Measurements from ENCODE around the gene U2AF2. TPM values are rescaled to one million over a fixed set of nuclear protein-coding genes. Genes with fewer than 3 reads are reported as not detected.

U2AF2 gene
- total RNA-seq, 1 experiment from 2014 or later, result 343 TPM

- H2AFZ ChIP-seq (ENCODE audit: low read length), result no peak overlapping the region
- intact Hi-C loops (cut with micrococcal nuclease), result no loop called here
- ATAC-seq (no peak), DNase-seq (no peak)
- H3K27ac ChIP-seq (ENCODE audit: low read length), result no peak overlapping the region
- POLR2A ChIA-PET (ENCODE audit: unreplicated experiment), result no interaction called here
- H3K9me2 ChIP-seq (replicated peaks; ENCODE audit: low read length), result no peaks in the 10 kb centered on the region
- peaks cover 19% of the 10 kb centered on the region for H3K4me1 ChIP-seq (ENCODE audit: insufficient read depth, low read length)
- H3K9me3 ChIP-seq (ENCODE audit: low read length), result no peaks in the 10 kb centered on the region
- H3K9ac ChIP-seq (ENCODE audit: low read length), result no peak overlapping the region
- no peak overlapping the region for H3K4me2 ChIP-seq (ENCODE audit: low read length)
- no peak overlapping the region for H3K4me3 ChIP-seq (ENCODE audit: low read length)
- H3F3A ChIP-seq (ENCODE audit: low read length, unreplicated experiment), result peaks cover 5% of the 10 kb centered on the region
- peaks cover 21% of the 10 kb centered on the region for H3K79me2 ChIP-seq (ENCODE audit: low read length)
- H3K36me3 ChIP-seq (ENCODE audit: low read depth, low read length), result peaks cover 6% of the 10 kb centered on the region
- TF ChIP-seq EZH2phosphoT487 (IDR thresholded peaks at IDR 0.05; ENCODE audit: borderline replicate concordance, low read length) (no peak), CTCF (conservative IDR thresholded peaks at IDR 0.05; ENCODE audit: low read depth, low read length) (no peak), EZH2 (IDR thresholded peaks at IDR 0.05; ENCODE audit: low read length, unreplicated experiment) (no peak)
- no peaks in the 10 kb centered on the region for H3K27me3 ChIP-seq (ENCODE audit: low read length)
- H4K20me1 ChIP-seq (ENCODE audit: low read length), result 0 out of 2 replicates have a peak, but pooled peaks cover 4% of the 10 kb centered on the region
- CTCF ChIA-PET, result no interaction called here
- BruUV-seq (replicated peaks), result no TSS peak
Measured at GRCh38 chr19:55650126-55650557, 4.7 kb upstream of the U2AF2 start.

- Histone ChIP-seq H4K20me1 (ENCODE audit: low read length) (peaks cover 1% of the 10 kb centered on the region), H3K4me1 (ENCODE audit: insufficient read depth, low read length) (peaks cover 15% of the 10 kb centered on the region), H3K9me2 (replicated peaks; ENCODE audit: low read length) (no peaks in the 10 kb centered on the region), H3K9me3 (ENCODE audit: low read length) (no peaks in the 10 kb centered on the region), H3K9ac (ENCODE audit: low read length) (no peak overlapping the region), H3K27me3 (ENCODE audit: low read length) (no peaks in the 10 kb centered on the region), H3K36me3 (ENCODE audit: low read depth, low read length) (peaks cover 2% of the 10 kb centered on the region; the same call in 1 of the 2 replicates), H3K27ac (ENCODE audit: low read length) (no peak overlapping the region), H3K79me2 (ENCODE audit: low read length) (peaks cover 21% of the 10 kb centered on the region), H3F3A (ENCODE audit: low read length, unreplicated experiment) (peaks cover 5% of the 10 kb centered on the region), H2AFZ (ENCODE audit: low read length) (no peak overlapping the region), H3K4me2 (ENCODE audit: low read length) (no peak overlapping the region), H3K4me3 (ENCODE audit: low read length) (no peak overlapping the region)
- no peak for TF ChIP-seq EZH2phosphoT487 (IDR thresholded peaks at IDR 0.05; ENCODE audit: borderline replicate concordance, low read length)
- ChIA-PET CTCF (no interaction called here), POLR2A (ENCODE audit: unreplicated experiment) (no interaction called here)
- intact Hi-C loops (cut with micrococcal nuclease), result no loop called here
- no TSS peak for BruUV-seq (replicated peaks)
- DNase-seq (no peak), ATAC-seq (no peak)
Measured at GRCh38 chr19:55650602-55651230, 4.1 kb upstream of the U2AF2 start.

- Histone ChIP-seq H3K4me2 (ENCODE audit: low read length) (no peak overlapping the region), H3K9ac (ENCODE audit: low read length) (no peak overlapping the region), H3F3A (ENCODE audit: low read length, unreplicated experiment) (peaks cover 5% of the 10 kb centered on the region), H3K9me2 (replicated peaks; ENCODE audit: low read length) (no peaks in the 10 kb centered on the region), H3K9me3 (ENCODE audit: low read length) (no peaks in the 10 kb centered on the region), H3K79me2 (ENCODE audit: low read length) (peaks cover 25% of the 10 kb centered on the region), H2AFZ (ENCODE audit: low read length) (no peak overlapping the region), H3K27ac (ENCODE audit: low read length) (no peak overlapping the region), H4K20me1 (ENCODE audit: low read length) (peaks cover 6% of the 10 kb centered on the region), H3K36me3 (ENCODE audit: low read depth, low read length) (peaks cover 7% of the 10 kb centered on the region), H3K4me1 (ENCODE audit: insufficient read depth, low read length) (peaks cover 15% of the 10 kb centered on the region), H3K4me3 (ENCODE audit: low read length) (no peak overlapping the region), H3K27me3 (ENCODE audit: low read length) (no peaks in the 10 kb centered on the region)
- BruUV-seq (replicated peaks), result no TSS peak
- POLR2A ChIA-PET (ENCODE audit: unreplicated experiment), result no interaction called here
- DNase-seq (no peak), ATAC-seq (no peak)
- intact Hi-C loops (cut with micrococcal nuclease), result no loop called here
- TF ChIP-seq CTCF (conservative IDR thresholded peaks at IDR 0.05; ENCODE audit: low read depth, low read length) (no peak), EZH2 (IDR thresholded peaks at IDR 0.05; ENCODE audit: low read length, unreplicated experiment) (no peak), EZH2phosphoT487 (IDR thresholded peaks at IDR 0.05; ENCODE audit: borderline replicate concordance, low read length) (no peak)
- CTCF ChIA-PET, result no interaction called here
Measured at GRCh38 chr19:55651236-55651635, 3.6 kb upstream of the U2AF2 start.
